RPMI8226 (cell line): ENCODE results near the gene EP300.

Experiments
- DNase-seq: peaks from one replicate; pipeline ENCODE4 v3.0.0-alpha.2; 2015

Gene EP300

GRCh38 chr22:41215409-41215808, 123.0 kb downstream of the EP300 start:
- no peak for DNase-seq

DNA sequence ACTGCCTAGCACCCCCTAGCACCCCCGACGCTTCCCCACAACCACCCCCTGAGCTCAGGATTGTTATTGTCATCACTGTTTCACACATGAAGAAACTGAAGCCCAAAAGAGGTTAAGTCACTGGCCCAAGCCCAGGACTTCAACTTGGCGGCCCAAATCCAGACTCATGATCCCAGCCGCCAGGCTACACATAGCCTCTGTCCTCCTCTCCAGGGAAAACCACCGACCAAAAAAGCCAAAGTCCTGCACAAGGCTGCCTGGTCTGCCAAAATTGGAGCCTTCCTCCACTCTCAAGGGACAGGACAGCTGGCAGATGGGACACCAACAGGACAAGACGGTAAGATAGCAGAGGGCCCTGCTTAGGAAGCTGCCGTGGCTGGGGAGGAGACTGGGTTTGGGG, 123.5 kb downstream of the EP300 start:
- no peak for DNase-seq

DNA sequence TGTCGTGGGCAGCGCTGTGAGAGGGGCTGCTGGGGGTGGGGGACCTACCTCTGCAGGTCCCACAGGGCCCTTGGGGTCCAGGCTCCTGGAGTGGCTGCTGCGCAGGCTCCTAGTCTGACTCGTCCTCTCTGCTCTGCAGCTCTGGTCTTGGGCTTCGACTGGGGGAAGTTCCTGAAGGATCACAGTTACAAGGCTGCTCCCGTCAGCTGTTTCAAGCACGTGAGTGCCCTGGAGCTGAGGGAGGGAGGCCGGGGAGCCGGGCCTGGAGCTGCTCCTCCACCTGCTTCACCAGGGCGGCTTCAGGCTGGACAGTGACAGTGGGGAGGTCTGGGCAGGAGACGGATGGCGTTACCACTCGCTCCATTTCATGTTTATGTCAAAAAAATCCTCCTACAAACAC, 124.6 kb downstream of the EP300 start:
- DNase-seq, result no peak

- no peak for DNase-seq
These were observed 125.3 kb downstream of the EP300 start for GRCh38 chr22:41217553-41218157.

DNA sequence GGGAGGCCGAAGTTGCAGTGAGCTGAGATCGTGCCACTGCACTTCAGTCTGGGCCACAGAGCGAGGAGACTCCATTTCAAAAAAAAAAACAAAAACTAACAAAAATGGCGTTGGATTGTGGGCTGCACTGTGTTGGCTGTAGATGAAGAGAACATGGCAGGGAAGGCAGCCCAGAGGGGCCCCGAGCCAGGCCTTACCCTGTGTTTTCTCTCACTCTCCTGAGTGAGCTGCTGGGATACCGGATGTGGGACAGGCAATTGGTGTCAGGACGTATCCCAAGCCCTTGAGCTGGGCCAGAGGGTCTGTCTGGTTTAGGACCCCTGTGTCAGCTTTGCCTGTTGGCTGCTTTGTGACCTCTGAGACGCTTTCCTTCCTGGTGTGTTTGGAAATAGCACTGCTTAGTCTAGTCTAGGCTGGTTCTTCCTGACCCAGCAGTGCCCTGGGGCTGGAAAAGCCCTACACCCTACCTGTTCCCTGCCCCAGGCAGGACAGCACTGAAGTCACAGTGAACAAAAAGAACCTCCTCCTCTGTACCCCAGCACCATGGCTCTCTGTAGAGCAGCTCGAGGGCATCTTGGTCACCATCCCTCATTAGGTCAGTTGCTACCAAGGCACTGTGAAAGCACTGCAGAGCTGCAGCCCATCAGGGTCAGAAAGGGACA, 130.6 kb downstream of the EP300 start:
- DNase-seq, result no peak

DNA sequence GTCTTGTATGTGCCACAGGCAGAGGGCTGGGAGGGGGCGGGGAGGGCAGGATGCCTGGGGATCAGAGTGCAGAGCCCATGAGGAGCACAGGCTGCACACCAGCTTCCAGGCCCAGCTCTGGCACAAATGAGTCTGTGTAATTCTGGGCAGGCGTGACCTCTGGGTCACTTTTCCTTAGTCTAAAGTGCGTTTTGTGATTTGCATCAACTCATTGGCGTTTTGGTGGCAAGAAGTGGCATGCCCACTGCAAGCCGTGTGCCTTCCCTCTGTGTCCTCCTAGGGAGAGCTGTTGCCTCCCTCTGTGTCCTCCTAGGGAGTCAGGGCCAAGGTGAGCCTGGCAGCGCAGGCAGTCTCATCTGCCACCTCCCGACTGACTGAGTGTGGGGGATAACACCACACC, 131.1 kb downstream of the EP300 start:
- no peak for DNase-seq

GRCh38 chr22:41226723-41227655, 134.6 kb downstream of the EP300 start:
- DNase-seq, result no peak

- DNase-seq, result no peak
These were observed 136.8 kb downstream of the EP300 start for GRCh38 chr22:41229215-41229614.
